Testis (tissue), 3 donors: ENCODE measurements around the gene LRIG1. TPM values are rescaled to one million over a fixed set of nuclear protein-coding genes. Genes with fewer than 3 reads are reported as not detected.

ENCODE experiments used
- DNase-seq: peaks from one replicate; pipeline ENCODE4 v3.0.0-alpha.2; 2019
- H3K27ac ChIP-seq, 2 donors: fragments of 200-600 bp; sonication (generic); one replicate each; pipeline ENCODE4 v1.5.1; 2019
- H3K27me3 ChIP-seq: fragments of 200-600 bp; sonication (generic); one replicate; pipeline ENCODE4 v1.5.1; 2019
- H3K36me3 ChIP-seq: fragments of 200-600 bp; sonication (generic); one replicate; pipeline ENCODE4 v1.5.1; 2017; ENCODE audit warnings: low read depth; ENCODE audit errors: missing control alignments
- H3K4me1 ChIP-seq: fragments of 200-600 bp; sonication (generic); one replicate; pipeline ENCODE4 v1.5.1; 2019
- H3K4me3 ChIP-seq, 2 donors: fragments of 200-600 bp; sonication (generic); one replicate each; pipeline ENCODE4 v1.5.1; 2017 to 2019
- H3K9me3 ChIP-seq: fragments of 200-600 bp; sonication (generic); one replicate; pipeline ENCODE4 v1.5.1; 2017
- POLR2A ChIP-seq: fragments of 450-650 bp; IDR thresholded peaks from one replicate; pipeline ENCODE4 v1.6.1; 2017; ENCODE audit warnings: antibody characterized with exemption, mild to moderate bottlenecking, moderate library complexity
- WGBS, 2 donors: methylation state at CpG; one replicate each; pipeline ENCODE4 v1.1.5; 2018; 5-methylcytosine and 5-hydroxymethylcytosine counted together
- intact Hi-C: fragments of 100-400 bp; cut with DNase I; formaldehyde crosslinking; loops from one replicate; pipeline ENCODE4 v1.15.1; 2023; ENCODE audit warnings: low total_unique reads
- polyA plus RNA-seq: library from polyadenylated mRNA; stranded (reverse); fragments of 350-450 nt; fragmentation: Illumina TruSeq; extraction: RNeasy Lipid Tissue Mini Kit (QIAGEN cat#74804); gene quantifications from one replicate; pipeline ENCODE4 v1.2.3, GENCODE V29; 2014; ENCODE audit warnings: low read depth, low replicate concordance; ENCODE audit not compliant: insufficient read depth
- total RNA-seq, 2 donors: library from RNA; depleted of rRNA; stranded (reverse); fragments of >200 nt; gene quantifications; one replicate each; pipeline ENCODE4 v1.2.3, GENCODE V29; 2016
- TF ChIP-seq, protein P1 (sequence below), 3 experiments: fragments of 450-650 bp in 2 of 3; fragments of 200-600 bp in 1 of 3; sonication (generic) in 1 of 3; IDR thresholded peaks; one replicate each; pipeline ENCODE4 v1.5.1; 2016 to 2019; ENCODE audit warnings: antibody characterized with exemption in 3 of 3, mild to moderate bottlenecking in 2 of 3, moderate library complexity in 1 of 3

LRIG1 gene
- total and polyA plus RNA-seq, 3 donors from 2014 or later: 62.7 to 107 (median 77.9) TPM

DNA sequence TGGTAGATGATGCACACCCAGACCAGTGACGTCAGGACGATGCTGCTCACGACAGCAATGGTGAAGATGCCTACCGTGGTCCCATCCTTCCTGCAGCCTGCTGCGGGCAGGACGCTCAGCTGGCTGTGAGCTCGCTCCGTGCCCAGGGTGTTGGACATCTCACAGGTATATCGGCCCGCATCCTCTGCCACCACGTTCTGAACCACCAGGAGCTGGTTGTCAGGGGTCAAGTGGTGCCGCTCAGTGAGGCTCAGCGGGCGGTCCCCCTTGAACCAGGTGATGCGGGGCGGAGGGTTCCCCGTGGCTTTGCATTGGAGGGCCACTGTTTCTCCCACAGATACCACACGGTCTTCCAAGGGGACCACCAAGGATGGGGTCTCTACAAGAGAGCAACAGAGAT lies 117.8 kb downstream of the LRIG1 start:
- intact Hi-C loops: no loop called here
- Histone ChIP-seq H3K9me3 (no peaks in the 10 kb centered on the region), H3K27ac (no peak overlapping the region), H3K4me3 (no peak overlapping the region), H3K4me1 (no peaks in the 10 kb centered on the region), H3K36me3 (no peaks in the 10 kb centered on the region), H3K27me3 (no peaks in the 10 kb centered on the region)
- WGBS, 2 donors: 82 to 95% methylated on average over 4 to 18 of the region's 18 CpGs
- no peak for TF ChIP-seq POLR2A
- TF ChIP-seq, protein P1, sequence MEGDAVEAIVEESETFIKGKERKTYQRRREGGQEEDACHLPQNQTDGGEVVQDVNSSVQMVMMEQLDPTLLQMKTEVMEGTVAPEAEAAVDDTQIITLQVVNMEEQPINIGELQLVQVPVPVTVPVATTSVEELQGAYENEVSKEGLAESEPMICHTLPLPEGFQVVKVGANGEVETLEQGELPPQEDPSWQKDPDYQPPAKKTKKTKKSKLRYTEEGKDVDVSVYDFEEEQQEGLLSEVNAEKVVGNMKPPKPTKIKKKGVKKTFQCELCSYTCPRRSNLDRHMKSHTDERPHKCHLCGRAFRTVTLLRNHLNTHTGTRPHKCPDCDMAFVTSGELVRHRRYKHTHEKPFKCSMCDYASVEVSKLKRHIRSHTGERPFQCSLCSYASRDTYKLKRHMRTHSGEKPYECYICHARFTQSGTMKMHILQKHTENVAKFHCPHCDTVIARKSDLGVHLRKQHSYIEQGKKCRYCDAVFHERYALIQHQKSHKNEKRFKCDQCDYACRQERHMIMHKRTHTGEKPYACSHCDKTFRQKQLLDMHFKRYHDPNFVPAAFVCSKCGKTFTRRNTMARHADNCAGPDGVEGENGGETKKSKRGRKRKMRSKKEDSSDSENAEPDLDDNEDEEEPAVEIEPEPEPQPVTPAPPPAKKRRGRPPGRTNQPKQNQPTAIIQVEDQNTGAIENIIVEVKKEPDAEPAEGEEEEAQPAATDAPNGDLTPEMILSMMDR (IDR thresholded peaks at IDR 0.05): no peak
- DNase-seq: no peak

DNA sequence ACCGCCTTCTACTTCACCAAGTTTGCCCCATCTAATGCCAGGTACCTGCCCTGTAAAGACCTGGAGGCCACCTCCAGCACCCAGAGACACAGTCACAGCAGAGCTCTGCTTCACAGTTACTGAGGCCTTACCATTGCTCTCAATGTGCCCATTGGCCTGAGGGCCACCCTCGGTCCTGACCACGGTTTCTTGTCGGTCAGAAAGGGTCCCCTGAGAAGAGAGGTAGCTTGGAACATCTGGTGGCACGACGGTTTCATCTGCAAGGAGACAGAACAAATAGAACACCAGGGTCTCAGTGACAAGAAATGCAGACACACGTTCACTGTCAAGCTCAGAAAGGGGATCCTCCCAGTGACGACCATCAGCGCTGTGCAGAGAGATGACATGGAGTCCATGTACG lies 118.7 kb downstream of the LRIG1 start:
- DNase-seq: no peak
- H3K9me3 ChIP-seq: no peaks in the 10 kb centered on the region
- TF ChIP-seq POLR2A: no peak
- TF ChIP-seq, protein P1 (IDR thresholded peaks at IDR 0.05): no peak
- intact Hi-C loops: no loop called here
- H3K4me1 ChIP-seq: no peaks in the 10 kb centered on the region
- no peak overlapping the region for H3K4me3 ChIP-seq
- H3K36me3 ChIP-seq: no peaks in the 10 kb centered on the region
- no peaks in the 10 kb centered on the region for H3K27me3 ChIP-seq
- no peak overlapping the region for H3K27ac ChIP-seq
- WGBS, 2 donors: 93 to 96% methylated on average over 8 to 10 of the region's 10 CpGs

DNA sequence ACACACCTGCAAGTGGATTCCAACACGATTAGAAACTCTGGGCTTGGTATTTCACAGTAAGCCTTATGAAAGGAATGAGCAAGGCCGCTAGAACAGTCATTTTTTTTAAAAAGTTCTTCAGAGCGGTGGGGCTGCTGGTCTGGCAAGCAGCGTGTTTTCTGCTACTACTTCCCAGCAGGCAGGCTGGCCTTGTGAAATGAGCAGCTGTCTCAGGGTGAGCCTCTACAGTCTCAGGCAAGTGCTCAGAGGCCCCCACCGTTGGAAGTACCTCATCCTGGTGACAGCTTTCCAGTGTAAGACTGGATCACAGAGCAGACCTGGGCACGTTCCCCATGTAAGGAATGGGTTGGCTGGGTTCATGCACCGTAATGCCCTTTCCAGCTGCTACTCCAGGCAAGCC lies 119.2 kb downstream of the LRIG1 start:
- H3K9me3 ChIP-seq: no peaks in the 10 kb centered on the region
- no peak for DNase-seq
- H3K36me3 ChIP-seq: no peaks in the 10 kb centered on the region
- no peaks in the 10 kb centered on the region for H3K4me1 ChIP-seq
- 80 to 87% methylated on average over 6 to 7 of the region's 7 CpGs for WGBS, 2 donors
- no peak for TF ChIP-seq POLR2A
- TF ChIP-seq, protein P1 (IDR thresholded peaks at IDR 0.05): no peak
- H3K27ac ChIP-seq: no peak overlapping the region
- no peaks in the 10 kb centered on the region for H3K27me3 ChIP-seq
- H3K4me3 ChIP-seq: no peak overlapping the region
- intact Hi-C loops: no loop called here

DNA sequence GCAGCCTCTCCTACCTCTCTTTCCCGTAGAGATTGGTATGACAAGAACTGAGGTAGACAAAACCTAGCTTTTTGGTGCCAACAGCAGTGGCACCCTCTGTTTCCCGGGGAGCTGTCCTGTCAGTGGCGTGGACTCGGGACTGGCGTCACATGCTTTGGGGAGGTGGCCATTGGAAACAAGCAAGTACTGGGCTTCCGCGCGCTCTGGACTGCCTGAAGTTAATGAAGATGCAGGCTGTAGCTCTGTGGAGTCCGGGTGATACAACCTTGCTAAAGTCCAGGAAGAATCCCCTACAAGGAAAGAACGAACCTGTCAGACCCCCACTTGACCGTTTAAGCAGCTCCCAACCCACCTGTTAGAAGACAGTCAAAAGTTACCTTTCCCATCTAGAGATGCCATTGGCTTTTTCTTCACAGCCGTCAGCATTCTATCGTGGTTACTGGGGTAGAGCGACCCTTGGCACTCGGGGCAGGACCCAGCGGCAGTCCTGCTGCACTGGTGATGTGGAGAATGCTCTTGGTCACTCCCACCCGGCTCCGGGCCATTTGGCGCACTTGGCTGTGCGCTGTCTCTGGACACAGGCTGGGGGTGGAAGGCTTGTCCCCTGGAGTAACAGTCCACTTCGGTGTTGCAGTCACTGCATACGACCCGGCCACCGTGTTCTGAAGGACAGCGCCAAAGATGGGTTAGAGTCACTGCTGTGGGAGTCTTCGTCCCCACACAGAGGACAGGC lies 120.5 kb downstream of the LRIG1 start:
- Histone ChIP-seq H3K27me3 (no peaks in the 10 kb centered on the region), H3K27ac (no peak overlapping the region), H3K9me3 (no peaks in the 10 kb centered on the region), H3K36me3 (no peaks in the 10 kb centered on the region), H3K4me1 (no peaks in the 10 kb centered on the region), H3K4me3 (no peak overlapping the region)
- WGBS, 2 donors: 93 to 95% methylated on average over 12 to 26 of the region's 26 CpGs
- intact Hi-C loops: no loop called here
- DNase-seq: no peak
- no peak for TF ChIP-seq POLR2A
- TF ChIP-seq, protein P1 (IDR thresholded peaks at IDR 0.05): no peak

DNA sequence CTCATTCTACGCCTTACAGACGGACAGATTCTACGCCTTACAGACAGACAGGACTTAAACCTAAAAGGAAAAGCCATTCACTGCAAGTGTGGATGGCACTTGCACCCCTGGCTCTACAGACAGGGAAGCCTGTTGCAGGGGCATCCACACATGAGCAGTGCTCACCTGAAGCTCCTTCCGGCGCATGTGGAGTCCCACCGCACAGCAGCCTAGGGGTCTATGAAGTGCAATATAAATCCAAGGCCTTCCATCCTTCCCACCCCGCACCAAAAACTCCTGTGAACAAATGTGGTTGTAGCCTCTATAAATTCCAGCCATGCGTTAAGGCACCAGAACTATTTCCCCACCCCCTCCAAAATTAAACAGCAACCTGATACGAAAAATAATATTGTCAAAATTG lies 121.3 kb downstream of the LRIG1 start:
- no peaks in the 10 kb centered on the region for H3K4me1 ChIP-seq
- TF ChIP-seq, protein P1 (IDR thresholded peaks at IDR 0.05): no peak
- no peak for TF ChIP-seq POLR2A
- H3K36me3 ChIP-seq: no peaks in the 10 kb centered on the region
- H3K4me3 ChIP-seq: no peak overlapping the region
- 92 to 95% methylated on average over 9 of the region's 9 CpGs for WGBS, 2 donors
- H3K27ac ChIP-seq: no peak overlapping the region
- intact Hi-C loops: no loop called here
- no peak for DNase-seq
- H3K9me3 ChIP-seq: no peaks in the 10 kb centered on the region
- no peaks in the 10 kb centered on the region for H3K27me3 ChIP-seq
